ENCODE data around the gene FAM131A.

DNA sequence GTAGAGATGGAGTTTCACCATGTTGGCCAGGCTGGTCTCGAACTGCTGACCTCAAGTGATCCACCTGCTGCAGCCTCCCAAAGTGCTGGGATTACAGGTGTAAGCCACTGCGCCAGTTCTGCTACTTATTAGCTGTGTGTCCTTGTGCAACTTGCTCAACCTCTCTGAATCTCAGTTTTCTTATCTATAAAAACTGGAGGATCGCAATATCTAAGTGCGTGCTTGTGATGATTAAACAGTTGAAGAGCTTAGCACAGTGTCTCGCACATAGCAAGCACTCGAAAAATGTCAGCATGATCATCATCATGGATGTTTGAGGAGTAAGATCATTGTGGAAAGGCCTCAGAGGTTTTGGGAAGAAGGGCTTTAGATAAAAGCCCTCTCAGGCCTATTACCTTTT lies 13.2 kb downstream of the FAM131A start:
- TF ChIP-seq, protein P1, sequence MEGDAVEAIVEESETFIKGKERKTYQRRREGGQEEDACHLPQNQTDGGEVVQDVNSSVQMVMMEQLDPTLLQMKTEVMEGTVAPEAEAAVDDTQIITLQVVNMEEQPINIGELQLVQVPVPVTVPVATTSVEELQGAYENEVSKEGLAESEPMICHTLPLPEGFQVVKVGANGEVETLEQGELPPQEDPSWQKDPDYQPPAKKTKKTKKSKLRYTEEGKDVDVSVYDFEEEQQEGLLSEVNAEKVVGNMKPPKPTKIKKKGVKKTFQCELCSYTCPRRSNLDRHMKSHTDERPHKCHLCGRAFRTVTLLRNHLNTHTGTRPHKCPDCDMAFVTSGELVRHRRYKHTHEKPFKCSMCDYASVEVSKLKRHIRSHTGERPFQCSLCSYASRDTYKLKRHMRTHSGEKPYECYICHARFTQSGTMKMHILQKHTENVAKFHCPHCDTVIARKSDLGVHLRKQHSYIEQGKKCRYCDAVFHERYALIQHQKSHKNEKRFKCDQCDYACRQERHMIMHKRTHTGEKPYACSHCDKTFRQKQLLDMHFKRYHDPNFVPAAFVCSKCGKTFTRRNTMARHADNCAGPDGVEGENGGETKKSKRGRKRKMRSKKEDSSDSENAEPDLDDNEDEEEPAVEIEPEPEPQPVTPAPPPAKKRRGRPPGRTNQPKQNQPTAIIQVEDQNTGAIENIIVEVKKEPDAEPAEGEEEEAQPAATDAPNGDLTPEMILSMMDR (IDR thresholded peaks at IDR 0.05; ENCODE audit: insufficient read depth, low read length, poor library complexity, severe bottlenecking) = no peak
- no peak for TF ChIP-seq EZH2phosphoT487 (conservative IDR thresholded peaks at IDR 0.05; ENCODE audit: low read length)

Measured in SU-DHL-6 (cell line).